Fibroblast of villous mesenchyme (primary cell): ENCODE results near the gene MGAT4D. TPM values are rescaled to one million over a fixed set of nuclear protein-coding genes. Genes with fewer than 3 reads are reported as not detected.

ENCODE experiments used
- DNase-seq: peaks from one replicate; pipeline ENCODE4 v3.0.0-alpha.2; 2010; ENCODE audit warnings: low read depth
- H3K4me3 ChIP-seq: 2 replicates; pipeline ENCODE4 v1.5.1; 2011; ENCODE audit warnings: low read depth, mild to moderate bottlenecking, low read length
- CTCF ChIP-seq: IDR thresholded peaks from 2 replicates; pipeline ENCODE4 v1.5.1; 2012; ENCODE audit warnings: low read depth, mild to moderate bottlenecking, low read length; ENCODE audit not compliant: insufficient read depth
- total RNA-seq: library from RNA; depleted of rRNA; stranded (reverse); fragments of >200 nt; gene quantifications from 2 replicates; pipeline ENCODE4 v1.2.3, GENCODE V29; 2012

Gene MGAT4D
- total RNA-seq, 1 donor, result not detected

GRCh38 chr4:140504261-140504660, 6.2 kb upstream of the MGAT4D start:
- DNase-seq, result no peak
- H3K4me3 ChIP-seq, result no peak overlapping the region
- TF ChIP-seq CTCF, result no peak

GRCh38 chr4:140499391-140499790, 1.3 kb upstream of the MGAT4D start:
- DNase-seq, result no peak
- no peak overlapping the region for H3K4me3 ChIP-seq
- no peak for TF ChIP-seq CTCF

- no peak for TF ChIP-seq CTCF
- no peak overlapping the region for H3K4me3 ChIP-seq
- no peak for DNase-seq
Measured at GRCh38 chr4:140497405-140497746, 717 bp downstream of the MGAT4D start.

- H3K4me3 ChIP-seq, result no peak overlapping the region
- DNase-seq, result no peak
- no peak for TF ChIP-seq CTCF
Measured at GRCh38 chr4:140485939-140486338, 12.2 kb downstream of the MGAT4D start.

- no peak overlapping the region for H3K4me3 ChIP-seq
- TF ChIP-seq CTCF, result no peak
- DNase-seq, result no peak
Measured at GRCh38 chr4:140483445-140483844, 14.6 kb downstream of the MGAT4D start.

- H3K4me3 ChIP-seq, result no peak overlapping the region
- no peak for DNase-seq
- no peak for TF ChIP-seq CTCF
Measured at GRCh38 chr4:140472156-140472555, 25.9 kb downstream of the MGAT4D start.
